ENCODE results near the gene CHD5.

- TF ChIP-seq CTCF (IDR thresholded peaks at IDR 0.05) = no peak
- TF ChIP-seq POLR2A (IDR thresholded peaks at IDR 0.05) = no peak
These were observed 68.0 kb downstream of the CHD5 start for GRCh38 chr1:6111991-6112689.

Data from esophagus squamous epithelium (tissue), 4 donors.